HFFc6 (cell line): Measurements from ENCODE around the gene KRTAP10-5. TPM values are rescaled to one million over a fixed set of nuclear protein-coding genes. Genes with fewer than 3 reads are reported as not detected.

Experiments used
- DNase-seq: peaks from one replicate; pipeline ENCODE4 v3.0.0-alpha.2; 2018
- H3K27ac Mint-ChIP-seq: 2 replicates; pipeline ENCODE4 v1.8.0; 2020; ENCODE audit warnings: mild to moderate bottlenecking, mixed read lengths
- H3K27me3 Mint-ChIP-seq: 2 replicates; pipeline ENCODE4 v1.8.0; 2021; ENCODE audit warnings: mild to moderate bottlenecking, moderate library complexity, mixed read lengths; ENCODE audit not compliant: insufficient read depth
- H3K36me3 Mint-ChIP-seq: 2 replicates; pipeline ENCODE4 v1.8.0; 2021; ENCODE audit warnings: low read depth, mixed read lengths
- H3K4me1 Mint-ChIP-seq: 2 replicates; pipeline ENCODE4 v1.8.0; 2020; ENCODE audit warnings: low read depth, mixed read lengths
- H3K4me3 Mint-ChIP-seq: 2 replicates; pipeline ENCODE4 v1.8.0; 2020; ENCODE audit warnings: mild to moderate bottlenecking, moderate library complexity, mixed read lengths
- H3K9me3 Mint-ChIP-seq: 2 replicates; pipeline ENCODE4 v1.8.0; 2020; ENCODE audit warnings: mild to moderate bottlenecking, mixed read lengths
- CTCF ChIP-seq: fragments of 200-600 bp; sonication (generic); IDR thresholded peaks from 2 replicates; pipeline ENCODE4 v1.5.0; 2021; ENCODE audit warnings: antibody characterized with exemption, mild to moderate bottlenecking
- total RNA-seq, 6 experiments: library from RNA; stranded (reverse); fragmentation: NEBNext Ultra II Directional; extraction: Animal tissue kit (Norgen Biotek cat#: 25700); gene quantifications; 2 replicates in 1 of 6; 3 replicates in 5 of 6; pipeline ENCODE4 v1.2.3, GENCODE V29; 2021

The KRTAP10-5 gene
- total RNA-seq, 6 experiments from 2014 or later = not detected

- Mint-ChIP-seq H3K4me1 (no peaks in the 10 kb centered on the region; the same call in 1 of the 2 replicates), H3K27ac (no peak overlapping the region), H3K4me3 (no peak overlapping the region), H3K27me3 (peaks cover 2% of the 10 kb centered on the region), H3K36me3 (peaks cover 11% of the 10 kb centered on the region; the same call in 1 of the 2 replicates), H3K9me3 (peaks cover 64% of the 10 kb centered on the region)
- TF ChIP-seq CTCF = no peak
- DNase-seq = peak; percentile 25
Measured at GRCh38 chr21:44572959-44573583, 7.3 kb downstream of the KRTAP10-5 start.

DNA sequence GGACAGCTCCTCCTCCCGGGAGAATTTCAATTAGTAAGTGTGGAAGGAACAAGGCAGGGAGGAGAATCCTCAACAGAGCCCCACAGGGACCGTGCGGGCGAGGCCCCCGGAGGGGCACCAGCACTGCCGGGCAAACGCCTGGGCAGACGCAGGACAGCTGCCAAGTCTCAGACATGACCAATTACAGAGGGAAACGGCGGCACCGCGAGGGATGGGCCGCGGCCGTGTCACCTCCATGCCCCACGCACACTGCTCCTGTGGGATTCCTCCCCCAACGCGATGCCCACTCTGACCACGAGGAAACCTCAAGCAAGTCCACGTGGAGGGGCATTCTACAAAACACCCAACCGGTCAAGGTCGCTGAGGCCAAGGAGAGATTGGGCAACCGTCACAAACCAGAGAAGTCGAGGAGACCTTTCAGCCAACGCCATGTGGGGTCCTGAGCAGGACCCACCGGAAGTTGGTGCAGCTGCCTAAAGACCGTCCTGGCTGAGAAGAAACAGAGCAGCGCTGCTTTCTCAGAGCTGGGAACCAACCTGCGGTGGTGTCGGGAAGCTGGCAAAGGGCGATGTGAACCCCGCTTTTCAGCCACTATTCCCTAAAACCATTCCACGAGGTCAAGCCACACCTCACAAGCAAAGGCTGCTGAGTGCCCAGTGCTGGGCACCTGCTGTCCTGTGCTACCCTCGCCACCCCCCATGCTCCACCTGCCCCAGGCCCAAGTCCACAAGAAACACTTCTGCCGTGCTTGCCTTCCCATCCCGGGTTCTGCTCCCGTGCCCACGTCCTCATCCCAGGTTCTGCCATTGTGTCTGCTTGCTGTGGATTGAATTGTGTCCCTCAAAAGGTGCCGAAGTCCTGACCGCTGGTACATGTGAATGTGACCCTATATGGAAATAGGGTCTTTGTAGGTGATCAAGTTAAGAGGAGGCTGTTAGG is 8.3 kb downstream of the KRTAP10-5 start:
- H3K36me3 Mint-ChIP-seq = peaks cover 11% of the 10 kb centered on the region; the same call in 1 of the 2 replicates
- H3K4me3 Mint-ChIP-seq = no peak overlapping the region
- H3K27ac Mint-ChIP-seq = no peak overlapping the region
- H3K27me3 Mint-ChIP-seq = peaks cover 5% of the 10 kb centered on the region
- DNase-seq = no peak
- peaks cover 64% of the 10 kb centered on the region for H3K9me3 Mint-ChIP-seq
- no peak for TF ChIP-seq CTCF
- H3K4me1 Mint-ChIP-seq = no peaks in the 10 kb centered on the region; the same call in 1 of the 2 replicates

- no peak for TF ChIP-seq CTCF
- no peaks in the 10 kb centered on the region; the same call in 1 of the 2 replicates for H3K4me1 Mint-ChIP-seq
- peaks cover 60% of the 10 kb centered on the region for H3K9me3 Mint-ChIP-seq
- no peak overlapping the region for H3K4me3 Mint-ChIP-seq
- DNase-seq = no peak
- H3K27ac Mint-ChIP-seq = no peak overlapping the region
- H3K36me3 Mint-ChIP-seq = peaks cover 11% of the 10 kb centered on the region; the same call in 1 of the 2 replicates
- H3K27me3 Mint-ChIP-seq = peaks cover 5% of the 10 kb centered on the region
Measured at GRCh38 chr21:44571296-44571695, 9.1 kb downstream of the KRTAP10-5 start.

DNA sequence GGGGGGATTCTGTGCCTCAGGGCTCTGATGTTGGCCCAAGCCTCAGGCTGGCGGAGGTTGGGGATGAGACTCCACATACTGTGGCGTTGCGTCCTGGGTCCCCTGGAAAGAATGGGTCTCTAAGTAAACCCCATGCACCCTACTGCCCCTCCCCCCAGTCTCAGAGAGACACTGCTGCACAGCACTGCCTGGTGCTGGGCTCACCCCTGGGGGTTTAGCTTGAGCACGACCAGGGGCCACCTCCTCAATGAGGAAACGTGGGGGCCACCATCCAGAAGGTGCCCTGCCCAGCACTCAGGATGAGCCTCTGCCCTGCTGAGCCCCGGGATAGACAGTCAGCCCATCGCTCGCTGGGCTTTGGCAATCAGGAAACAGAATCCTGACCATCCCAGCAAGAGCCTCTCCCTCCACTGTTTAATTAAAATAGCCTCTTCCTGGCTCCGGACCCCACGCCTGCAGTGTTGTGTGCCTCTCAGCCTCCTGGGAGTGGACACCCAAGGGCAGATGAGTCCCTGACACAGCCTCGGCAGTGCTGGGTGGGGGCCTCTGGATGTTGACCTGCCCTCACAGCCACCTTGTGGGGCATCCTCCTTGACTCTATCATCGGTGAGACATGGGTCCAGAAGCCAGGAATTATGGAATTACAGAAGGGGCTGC is 10.4 kb downstream of the KRTAP10-5 start:
- Mint-ChIP-seq H3K36me3 (peaks cover 5% of the 10 kb centered on the region; the same call in 1 of the 2 replicates), H3K27me3 (peaks cover 5% of the 10 kb centered on the region), H3K9me3 (peaks cover 50% of the 10 kb centered on the region), H3K4me3 (no peak overlapping the region), H3K4me1 (no peaks in the 10 kb centered on the region; the same call in 1 of the 2 replicates), H3K27ac (no peak overlapping the region)
- TF ChIP-seq CTCF = no peak
- no peak for DNase-seq
